Testis (tissue), 2 donors: ENCODE data around the gene RNF217.

ENCODE experiments used
- POLR2A ChIP-seq: fragments of 450-650 bp; IDR thresholded peaks from one replicate; pipeline ENCODE4 v1.6.1; 2017; ENCODE audit warnings: antibody characterized with exemption, mild to moderate bottlenecking, moderate library complexity
- TF ChIP-seq, protein P1 (sequence below), 3 experiments: fragments of 450-650 bp in 2 of 3; fragments of 200-600 bp in 1 of 3; sonication (generic) in 1 of 3; IDR thresholded peaks; one replicate each; pipeline ENCODE4 v1.5.1; 2016 to 2019; ENCODE audit warnings: antibody characterized with exemption in 3 of 3, mild to moderate bottlenecking in 2 of 3, moderate library complexity in 1 of 3

DNA sequence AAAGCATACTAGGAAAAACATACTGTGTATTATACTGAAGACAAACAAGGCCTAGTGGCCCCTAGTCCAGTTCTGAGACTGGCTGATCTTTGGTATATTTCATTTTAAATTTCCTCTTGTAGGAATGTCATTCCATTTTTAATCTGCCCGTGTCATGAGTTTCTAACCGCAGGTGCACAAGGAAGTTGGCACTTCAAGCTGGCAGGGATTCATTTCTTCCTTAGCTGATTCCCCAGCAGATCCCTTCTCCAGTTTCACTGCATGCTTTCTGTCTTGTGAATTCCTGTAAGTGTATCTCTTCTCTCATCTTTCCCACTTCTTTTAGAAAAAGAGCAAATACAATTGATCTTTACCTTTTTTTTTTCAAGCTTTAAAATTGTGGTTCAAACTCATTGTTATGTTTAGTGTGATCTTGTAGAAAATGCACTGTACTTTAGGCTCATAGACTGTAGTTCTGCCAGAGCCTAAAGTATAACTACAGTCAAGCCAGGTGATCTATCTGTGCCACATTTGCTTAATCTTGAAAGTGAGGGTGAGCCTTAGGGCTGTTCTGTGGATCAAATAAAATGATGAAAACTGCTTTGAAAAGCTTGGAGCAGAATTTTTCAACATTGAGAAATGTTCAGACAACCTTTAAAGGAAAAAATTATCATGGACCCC lies 37.0 kb downstream of the RNF217 start:
- TF ChIP-seq, protein P1, sequence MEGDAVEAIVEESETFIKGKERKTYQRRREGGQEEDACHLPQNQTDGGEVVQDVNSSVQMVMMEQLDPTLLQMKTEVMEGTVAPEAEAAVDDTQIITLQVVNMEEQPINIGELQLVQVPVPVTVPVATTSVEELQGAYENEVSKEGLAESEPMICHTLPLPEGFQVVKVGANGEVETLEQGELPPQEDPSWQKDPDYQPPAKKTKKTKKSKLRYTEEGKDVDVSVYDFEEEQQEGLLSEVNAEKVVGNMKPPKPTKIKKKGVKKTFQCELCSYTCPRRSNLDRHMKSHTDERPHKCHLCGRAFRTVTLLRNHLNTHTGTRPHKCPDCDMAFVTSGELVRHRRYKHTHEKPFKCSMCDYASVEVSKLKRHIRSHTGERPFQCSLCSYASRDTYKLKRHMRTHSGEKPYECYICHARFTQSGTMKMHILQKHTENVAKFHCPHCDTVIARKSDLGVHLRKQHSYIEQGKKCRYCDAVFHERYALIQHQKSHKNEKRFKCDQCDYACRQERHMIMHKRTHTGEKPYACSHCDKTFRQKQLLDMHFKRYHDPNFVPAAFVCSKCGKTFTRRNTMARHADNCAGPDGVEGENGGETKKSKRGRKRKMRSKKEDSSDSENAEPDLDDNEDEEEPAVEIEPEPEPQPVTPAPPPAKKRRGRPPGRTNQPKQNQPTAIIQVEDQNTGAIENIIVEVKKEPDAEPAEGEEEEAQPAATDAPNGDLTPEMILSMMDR (IDR thresholded peaks at IDR 0.05): no peak
- TF ChIP-seq POLR2A: no peak
